SJSA1 (cell line): Measurements from ENCODE around the gene GGNBP2. TPM values are rescaled to one million over a fixed set of nuclear protein-coding genes. Genes with fewer than 3 reads are reported as not detected.

Source experiments
- DNase-seq, 2 experiments: peaks; one replicate each; pipeline ENCODE4 v3.0.0-alpha.2; 2015 to 2020; ENCODE audit warnings: low spot score in 2 of 2, low read depth in 1 of 2
- H3K27ac ChIP-seq: fragments of 250-450 bp; sonication (Bioruptor Pico); 2 replicates; pipeline ENCODE4 v1.5.1; 2020; ENCODE audit warnings: mild to moderate bottlenecking, moderate library complexity
- H3K27me3 ChIP-seq: fragments of 250-450 bp; sonication (Bioruptor Pico); replicated peaks from 2 replicates; pipeline ENCODE4 v1.5.1; 2020; ENCODE audit warnings: mild to moderate bottlenecking, moderate library complexity
- H3K36me3 ChIP-seq: fragments of 250-450 bp; sonication (Bioruptor Pico); 2 replicates; pipeline ENCODE4 v1.5.1; 2020; ENCODE audit warnings: mild to moderate bottlenecking
- H3K4me1 ChIP-seq: fragments of 250-450 bp; sonication (Bioruptor Pico); replicated peaks from 2 replicates; pipeline ENCODE4 v1.6.1; 2021; ENCODE audit warnings: mild to moderate bottlenecking
- H3K4me3 ChIP-seq: fragments of 250-450 bp; sonication (Bioruptor Pico); 2 replicates; pipeline ENCODE4 v1.5.1; 2020; ENCODE audit warnings: mild to moderate bottlenecking
- H3K9me3 ChIP-seq: fragments of 250-450 bp; sonication (Bioruptor Pico); replicated peaks from 2 replicates; pipeline ENCODE4 v1.5.1; 2020; ENCODE audit warnings: mild to moderate bottlenecking
- total RNA-seq: library from RNA; depleted of rRNA; stranded (reverse); fragments of >200 nt; shearing (Covaris generic); gene quantifications from 2 replicates; pipeline ENCODE4 v1.2.3, GENCODE V29; 2014

GGNBP2 gene
- total RNA-seq, 1 experiment from 2014 or later: 54.0 TPM

GRCh38 chr17:36550491-36551417 lies 6.0 kb downstream of the GGNBP2 start:
- no peak for DNase-seq
- no peaks in the 10 kb centered on the region for H3K9me3 ChIP-seq
- H3K36me3 ChIP-seq: peaks cover 61% of the 10 kb centered on the region
- no peaks in the 10 kb centered on the region for H3K27me3 ChIP-seq
- H3K4me1 ChIP-seq: peaks cover 8% of the 10 kb centered on the region; the same call in 1 of the 2 replicates
- no peak overlapping the region for H3K4me3 ChIP-seq
- H3K27ac ChIP-seq: no peak overlapping the region

DNA sequence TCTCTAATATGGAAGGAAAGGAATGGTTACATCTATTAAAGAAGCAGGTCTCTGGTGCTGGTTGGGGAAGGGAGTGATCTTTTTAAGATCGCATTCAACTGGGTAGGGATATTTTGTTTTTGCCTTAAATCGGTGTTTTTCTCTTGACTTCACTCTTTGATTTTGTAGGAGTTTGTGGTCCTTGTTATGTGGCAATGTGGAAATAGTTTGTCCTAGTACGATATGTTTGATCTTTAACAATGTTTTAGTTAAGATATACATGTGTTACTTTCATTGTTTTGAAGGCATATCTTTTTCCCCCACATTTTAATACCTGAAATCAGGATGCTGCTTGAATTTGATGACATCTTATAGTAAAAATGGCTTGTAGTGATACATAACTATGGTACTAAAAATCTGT lies 8.7 kb downstream of the GGNBP2 start:
- DNase-seq: no peak
- no peak overlapping the region for H3K27ac ChIP-seq
- H3K4me3 ChIP-seq: no peak overlapping the region
- no peaks in the 10 kb centered on the region for H3K9me3 ChIP-seq
- no peaks in the 10 kb centered on the region for H3K27me3 ChIP-seq
- no peaks in the 10 kb centered on the region for H3K4me1 ChIP-seq
- H3K36me3 ChIP-seq: peaks cover 60% of the 10 kb centered on the region

DNA sequence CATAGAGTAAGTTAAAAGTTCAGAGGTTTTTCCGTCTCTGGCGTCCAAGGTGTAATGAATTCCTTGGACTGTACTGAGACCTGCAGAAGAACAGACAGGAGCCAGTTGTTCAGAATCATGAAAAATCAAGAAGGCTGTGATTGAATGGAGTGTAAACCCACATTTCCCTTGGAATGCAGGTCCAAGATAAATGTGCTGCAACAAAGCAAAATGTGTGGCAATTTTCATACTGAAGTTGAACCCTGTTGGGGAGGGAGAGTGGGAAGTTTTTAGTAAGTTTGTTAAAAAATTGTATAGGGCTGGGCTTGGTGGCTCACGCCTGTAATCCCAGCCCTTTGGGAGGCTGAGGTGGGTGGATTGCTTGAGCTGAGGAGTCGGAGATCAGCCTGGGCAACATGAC lies 21.4 kb downstream of the GGNBP2 start:
- H3K9me3 ChIP-seq: no peaks in the 10 kb centered on the region
- peaks cover 76% of the 10 kb centered on the region for H3K36me3 ChIP-seq
- H3K4me1 ChIP-seq: no peaks in the 10 kb centered on the region
- no peak for DNase-seq
- H3K27ac ChIP-seq: no peak overlapping the region
- no peaks in the 10 kb centered on the region for H3K27me3 ChIP-seq
- H3K4me3 ChIP-seq: no peak overlapping the region

- no peak for DNase-seq
- no peaks in the 10 kb centered on the region for H3K9me3 ChIP-seq
- no peak overlapping the region for H3K4me3 ChIP-seq
- peaks cover 81% of the 10 kb centered on the region for H3K36me3 ChIP-seq
- H3K27me3 ChIP-seq: no peaks in the 10 kb centered on the region
- H3K27ac ChIP-seq: no peak overlapping the region
- H3K4me1 ChIP-seq: no peaks in the 10 kb centered on the region
Measured at GRCh38 chr17:36575028-36575427, 30.3 kb downstream of the GGNBP2 start.

DNA sequence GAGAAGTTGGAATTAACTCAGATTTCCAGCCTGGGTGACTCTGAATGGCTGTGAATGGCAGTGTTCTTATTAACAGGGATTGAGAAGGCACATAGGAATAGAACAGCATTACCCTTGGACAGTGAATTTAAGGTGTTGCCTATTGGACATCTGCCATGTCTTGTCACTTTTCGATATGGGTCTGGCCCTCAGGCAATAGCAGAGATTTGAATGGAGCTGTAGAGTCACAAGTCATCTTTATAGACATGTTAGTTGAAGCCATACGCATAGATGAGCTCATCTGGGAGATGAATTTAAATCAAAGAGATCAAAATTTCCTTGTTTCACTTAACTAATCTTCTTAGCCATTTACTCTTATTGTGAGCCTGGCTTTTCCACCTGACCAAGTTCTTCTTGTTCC lies 32.1 kb downstream of the GGNBP2 start:
- no peaks in the 10 kb centered on the region for H3K4me1 ChIP-seq
- no peaks in the 10 kb centered on the region for H3K9me3 ChIP-seq
- no peak overlapping the region for H3K27ac ChIP-seq
- peaks cover 85% of the 10 kb centered on the region for H3K36me3 ChIP-seq
- DNase-seq: no peak
- no peak overlapping the region for H3K4me3 ChIP-seq
- H3K27me3 ChIP-seq: no peaks in the 10 kb centered on the region

DNA sequence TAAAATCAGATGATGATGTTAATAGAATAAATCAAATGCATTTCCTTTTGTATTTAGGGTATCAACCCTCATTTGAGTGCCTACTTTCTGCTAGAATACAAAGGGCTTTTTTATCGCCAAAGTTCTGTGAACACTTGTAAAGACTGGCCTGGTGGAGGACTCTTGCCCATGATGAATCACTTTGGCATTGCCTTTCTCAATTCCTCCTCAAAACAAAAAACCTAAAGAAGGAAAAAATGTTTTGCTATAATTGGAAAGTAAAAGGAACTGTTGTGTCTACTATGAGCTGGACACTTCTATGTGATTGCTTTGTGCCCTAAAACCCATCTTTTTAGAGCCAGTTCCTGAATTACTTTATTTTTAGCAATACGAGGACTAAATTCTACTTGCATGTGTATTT lies 34.0 kb downstream of the GGNBP2 start:
- Histone ChIP-seq H3K36me3 (peaks cover 85% of the 10 kb centered on the region), H3K4me1 (no peaks in the 10 kb centered on the region)
- no peak for DNase-seq

GRCh38 chr17:36583787-36584186 lies 39.1 kb downstream of the GGNBP2 start:
- DNase-seq: no peak
- Histone ChIP-seq H3K36me3 (peaks cover 96% of the 10 kb centered on the region), H3K9me3 (no peaks in the 10 kb centered on the region), H3K4me3 (no peak overlapping the region), H3K4me1 (no peaks in the 10 kb centered on the region), H3K27ac (no peak overlapping the region), H3K27me3 (no peaks in the 10 kb centered on the region)

More for the DNA sequence above, 34.0 kb downstream of the GGNBP2 start:
- Histone ChIP-seq H3K9me3 (no peaks in the 10 kb centered on the region), H3K27ac (no peak overlapping the region), H3K4me3 (no peak overlapping the region), H3K27me3 (no peaks in the 10 kb centered on the region)

GRCh38 chr17:36586138-36586537 lies 41.4 kb downstream of the GGNBP2 start:
- no peak overlapping the region for H3K27ac ChIP-seq
- H3K4me1 ChIP-seq: peaks cover under 1% of the 10 kb centered on the region
- H3K27me3 ChIP-seq: no peaks in the 10 kb centered on the region
- H3K4me3 ChIP-seq: no peak overlapping the region
- no peak for DNase-seq
- no peaks in the 10 kb centered on the region for H3K9me3 ChIP-seq
- peaks cover 96% of the 10 kb centered on the region for H3K36me3 ChIP-seq

DNA sequence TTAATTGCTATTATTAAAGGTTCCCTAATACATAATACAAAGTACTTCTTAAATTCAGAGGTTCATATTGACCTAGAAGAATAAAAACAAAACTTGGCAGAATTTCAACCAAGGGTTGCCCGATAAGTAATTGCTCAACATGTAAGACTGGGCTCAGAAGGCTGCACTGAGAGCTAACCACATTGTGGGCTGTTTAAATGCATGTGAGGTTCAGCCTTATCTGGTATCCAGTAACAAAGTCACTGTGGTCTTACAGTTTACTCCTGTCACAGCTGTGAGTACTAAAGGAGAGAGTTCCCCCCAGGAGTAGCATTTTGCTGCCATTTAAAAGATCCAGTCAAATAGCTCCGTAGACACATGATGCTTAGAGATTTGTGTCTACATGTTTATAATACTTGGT lies 45.4 kb downstream of the GGNBP2 start:
- Histone ChIP-seq H3K4me1 (peaks cover 13% of the 10 kb centered on the region), H3K27me3 (no peaks in the 10 kb centered on the region), H3K27ac (no peak overlapping the region), H3K36me3 (peaks cover 66% of the 10 kb centered on the region), H3K9me3 (no peaks in the 10 kb centered on the region), H3K4me3 (no peak overlapping the region)
- peak in 1 of 2 experiments; percentile 3 for DNase-seq

DNA sequence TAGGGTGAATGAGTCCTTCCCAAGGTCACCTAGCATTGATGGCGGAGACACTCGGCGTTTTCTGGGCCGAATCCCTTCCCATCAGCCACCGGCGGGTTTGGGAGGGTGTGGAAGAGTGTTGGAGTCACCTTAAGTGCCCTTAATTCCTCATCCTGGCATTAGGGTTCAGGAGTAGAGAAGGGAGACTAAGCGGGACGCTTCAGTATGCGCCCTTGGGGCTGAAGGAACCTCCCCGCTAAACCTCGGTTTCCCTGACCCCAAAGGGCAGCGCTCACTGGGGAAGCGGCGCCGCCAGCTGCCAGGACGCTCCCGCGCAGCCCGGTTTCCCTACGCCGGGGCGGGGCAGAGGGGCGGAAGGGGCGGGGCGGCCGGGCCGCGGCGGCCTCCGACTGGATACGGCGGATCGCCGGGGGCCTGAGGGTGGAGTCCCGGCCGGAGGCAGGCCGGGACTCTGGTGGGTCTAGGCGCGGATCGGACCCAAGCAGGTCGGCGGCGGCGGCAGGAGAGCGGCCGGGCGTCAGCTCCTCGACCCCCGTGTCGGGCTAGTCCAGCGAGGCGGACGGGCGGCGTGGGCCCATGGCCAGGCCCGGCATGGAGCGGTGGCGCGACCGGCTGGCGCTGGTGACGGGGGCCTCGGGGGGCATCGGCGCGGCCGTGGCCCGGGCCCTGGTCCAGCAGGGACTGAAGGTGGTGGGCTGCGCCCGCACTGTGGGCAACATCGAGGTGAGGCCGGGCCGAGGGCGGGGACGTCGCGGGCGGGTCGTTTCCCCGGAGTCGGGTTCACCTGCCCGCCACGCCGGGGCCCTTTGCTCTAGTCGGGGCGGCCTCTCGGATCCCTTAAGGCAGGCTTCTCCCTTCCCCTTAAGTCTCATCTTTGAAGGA lies 47.0 kb downstream of the GGNBP2 start, which contains the start of gene DHRS11:
Gene DHRS11, plus strand, starts transcription at position 446 of the 882 bp plus-strand sequence. Its CDS starts 131 bp downstream, at position 577.
- no peaks in the 10 kb centered on the region for H3K27me3 ChIP-seq
- H3K4me3 ChIP-seq: peak within 1 kb of the TSS; percentile 93
- peak; percentile 64 to 81 for DNase-seq
- no peaks in the 10 kb centered on the region for H3K9me3 ChIP-seq
- H3K27ac ChIP-seq: peak within 1 kb of the TSS; percentile 51
- peaks cover 53% of the 10 kb centered on the region for H3K36me3 ChIP-seq
- peaks cover 13% of the 10 kb centered on the region for H3K4me1 ChIP-seq

DNA sequence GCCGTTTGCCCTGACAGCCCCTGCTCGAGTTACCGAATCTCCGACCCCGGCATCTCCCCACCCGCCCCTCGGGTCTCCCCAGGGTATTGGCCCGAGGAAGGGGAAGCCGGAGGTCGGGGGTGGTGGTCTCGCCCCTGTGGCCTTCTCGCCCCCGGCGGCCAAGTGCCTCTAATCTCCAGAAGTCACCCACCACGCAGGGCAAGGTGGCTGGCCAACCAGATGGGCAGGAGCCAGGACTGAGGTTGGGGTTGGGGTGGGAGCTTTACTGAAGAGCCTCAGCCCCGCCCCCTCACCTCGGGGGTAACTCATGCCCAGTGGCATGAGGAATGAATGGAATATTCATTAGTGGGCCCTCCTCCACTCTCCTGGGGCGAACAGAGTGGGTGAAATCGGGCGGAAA lies 47.6 kb downstream of the GGNBP2 start:
- DNase-seq: peak in 1 of 2 experiments; percentile 23
- Histone ChIP-seq H3K4me3 (peak overlapping the region; percentile 93), H3K27ac (peak overlapping the region; percentile 51; the same call in 1 of the 2 replicates), H3K27me3 (no peaks in the 10 kb centered on the region), H3K4me1 (peaks cover 13% of the 10 kb centered on the region), H3K9me3 (no peaks in the 10 kb centered on the region), H3K36me3 (peaks cover 46% of the 10 kb centered on the region)

DNA sequence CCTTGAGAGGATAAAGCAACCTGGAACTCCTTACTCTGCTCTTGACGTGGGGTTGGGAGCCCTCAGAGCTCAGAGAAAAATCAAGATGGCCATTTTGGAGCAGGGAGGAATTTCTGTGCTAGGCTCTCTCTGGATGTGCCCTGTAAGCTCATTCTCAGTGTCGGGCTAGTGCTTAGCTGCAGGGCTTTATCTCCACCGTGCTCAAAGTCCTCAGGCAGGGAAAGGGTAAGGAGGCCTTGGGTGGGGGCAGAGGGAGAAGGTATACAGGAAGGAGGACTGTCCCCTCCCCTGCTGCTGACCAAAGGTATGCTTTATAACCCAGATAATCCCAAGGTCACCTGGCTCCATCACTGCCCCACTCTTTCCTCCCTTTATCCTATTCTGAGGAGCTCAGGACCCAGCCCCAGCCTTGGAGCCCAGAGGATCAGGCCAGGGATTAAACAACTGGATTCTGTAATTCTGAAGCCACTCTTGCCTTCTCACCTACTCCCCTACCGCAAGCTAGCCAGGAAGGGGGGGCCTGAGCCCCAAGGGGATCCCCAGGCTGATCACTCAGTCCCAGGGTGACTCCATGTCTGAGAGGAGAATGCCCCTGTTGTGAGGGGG lies 48.1 kb downstream of the GGNBP2 start:
- Histone ChIP-seq H3K36me3 (peaks cover 41% of the 10 kb centered on the region), H3K27me3 (no peaks in the 10 kb centered on the region), H3K9me3 (no peaks in the 10 kb centered on the region), H3K4me3 (peak overlapping the region; percentile 93), H3K4me1 (peaks cover 13% of the 10 kb centered on the region), H3K27ac (no peak overlapping the region)
- DNase-seq: peak in 1 of 2 experiments; percentile 32

DNA sequence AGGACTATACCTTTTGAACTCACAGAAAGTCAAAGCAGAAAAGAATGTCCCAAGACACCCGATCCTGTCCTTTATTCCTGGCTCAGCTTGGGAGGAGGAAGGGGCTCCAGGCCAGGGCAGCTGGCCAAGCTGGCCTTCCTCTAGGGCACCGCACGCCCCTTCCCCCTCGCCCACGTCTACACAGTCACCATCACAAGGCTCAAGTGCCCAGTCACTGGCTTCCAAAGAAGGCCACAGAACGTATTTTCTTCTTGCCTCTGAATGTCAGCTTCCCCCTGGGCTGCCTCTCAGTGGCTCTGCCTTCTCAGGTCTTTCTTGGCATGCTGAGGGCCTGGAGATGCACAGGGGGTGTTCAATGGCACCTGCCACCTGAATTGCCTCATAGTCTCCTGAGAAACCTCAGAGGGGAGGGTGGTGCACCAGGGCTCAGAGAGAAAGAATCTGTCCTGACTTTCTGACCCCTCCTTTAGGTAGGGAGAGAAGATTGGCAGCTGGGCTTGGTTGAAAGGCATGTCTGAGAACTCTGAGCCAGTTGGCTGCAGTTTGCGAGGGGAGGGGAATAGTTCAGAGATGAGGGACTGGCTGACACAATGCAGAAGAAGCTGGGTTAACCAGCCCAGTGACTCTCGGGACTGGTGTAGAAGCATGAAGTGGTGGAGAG lies 49.1 kb downstream of the GGNBP2 start:
- H3K27ac ChIP-seq: no peak overlapping the region
- H3K4me3 ChIP-seq: no peak overlapping the region
- H3K36me3 ChIP-seq: peaks cover 33% of the 10 kb centered on the region
- DNase-seq: peak in 1 of 2 experiments; percentile 20
- H3K9me3 ChIP-seq: no peaks in the 10 kb centered on the region
- H3K4me1 ChIP-seq: peaks cover 13% of the 10 kb centered on the region
- no peaks in the 10 kb centered on the region for H3K27me3 ChIP-seq
